Natural killer cell (primary cell): ENCODE results near the gene CEP89. TPM values are rescaled to one million over a fixed set of nuclear protein-coding genes. Genes with fewer than 3 reads are reported as not detected.
A peak's percentile ranks its signal among the peaks of the same experiment; 100 is the strongest.
"Not testable (repeated sequence)": the region's sequence is repeated elsewhere in the genome, so short reads cannot be mapped to it uniquely, and the experiment has no call there.

Source experiments
- ATAC-seq, 3 donors: fragments of 150-1000 bp in 2 of 3; fragments of 200-7000 bp in 1 of 3; cut with Tn5 transposase; 1 replicate in 1 of 3; 2 replicates in 2 of 3; pipeline ENCODE4 v1.10.0; 2021; ENCODE audit warnings: mild to moderate bottlenecking in 2 of 3, moderate library complexity in 2 of 3
- DNase-seq, 2 donors: peaks; one replicate each; pipeline versions ENCODE4 v3.0.0 to v3.0.0-alpha.2; 2013 to 2021; ENCODE audit warnings: mixed read lengths in 1 of 2
- H3K27ac ChIP-seq: one replicate; pipeline ENCODE4 v1.5.1; 2013; ENCODE audit warnings: mild to moderate bottlenecking, low read length
- H3K27me3 ChIP-seq: one replicate; pipeline ENCODE4 v1.6.1; 2013; ENCODE audit warnings: low read length; ENCODE audit not compliant: control insufficient read depth, insufficient read depth
- H3K36me3 ChIP-seq: one replicate; pipeline ENCODE4 v1.6.1; 2013; ENCODE audit warnings: low read length; ENCODE audit not compliant: control insufficient read depth, insufficient read depth
- H3K4me1 ChIP-seq: one replicate; pipeline ENCODE4 v1.6.1; 2013; ENCODE audit warnings: low read length; ENCODE audit not compliant: control insufficient read depth, insufficient read depth
- H3K4me3 ChIP-seq: one replicate; pipeline ENCODE4 v1.5.1; 2013; ENCODE audit warnings: low read length
- H3K9me3 ChIP-seq: one replicate; pipeline ENCODE4 v1.6.1; 2013; ENCODE audit warnings: low read length; ENCODE audit not compliant: control insufficient read depth, insufficient read depth
- H3K27ac Mint-ChIP-seq, 2 donors: one replicate each; pipeline ENCODE4 v1.8.0; 2022; ENCODE audit warnings: mild to moderate bottlenecking in 2 of 2, mixed read lengths in 2 of 2, moderate library complexity in 1 of 2
- H3K27me3 Mint-ChIP-seq, 2 donors: one replicate each; pipeline ENCODE4 v1.8.0; 2022; ENCODE audit warnings: low read depth in 2 of 2, mixed read lengths in 2 of 2
- H3K36me3 Mint-ChIP-seq: one replicate; pipeline ENCODE4 v1.8.0; 2022; ENCODE audit warnings: mixed read lengths
- H3K4me1 Mint-ChIP-seq, 2 donors: one replicate each; pipeline ENCODE4 v1.8.0; 2022; ENCODE audit warnings: mixed read lengths in 2 of 2
- H3K4me3 Mint-ChIP-seq: one replicate; pipeline ENCODE4 v1.8.0; 2022; ENCODE audit warnings: mild to moderate bottlenecking, moderate library complexity, mixed read lengths
- H3K9me3 Mint-ChIP-seq, 2 donors: one replicate each; pipeline ENCODE4 v1.8.0; 2022; ENCODE audit warnings: mixed read lengths in 2 of 2
- CTCF ChIP-seq: fragments of 200-600 bp; IDR thresholded peaks from one replicate; pipeline ENCODE4 v1.8.0; 2022; ENCODE audit warnings: antibody characterized with exemption
- WGBS: methylation state at CpG from one replicate; pipeline ENCODE4 v1.1.7; 2013; ENCODE audit warnings: missing lambda C conversion rate; ENCODE audit not compliant: insufficient coverage; 5-methylcytosine and 5-hydroxymethylcytosine counted together
- intact Hi-C: fragments of 100-400 bp; cut with micrococcal nuclease; formaldehyde crosslinking; loops from one replicate; pipeline ENCODE4 v1.14.2; 2022
- total RNA-seq, 4 donors: library from RNA; stranded (reverse); fragments of 120-200 nt in 1 of 4; gene quantifications; one replicate each; pipeline versions ENCODE4 v1.2.3 to v1.2.4, GENCODE V29; 2013 to 2022

The CEP89 gene
- total RNA-seq, 3 donors from 2014 or later (not counting 1 experiment from before 2014, with no cell fraction given) = 7.6 to 12.0 (median 10.3) TPM

- H3K27me3 ChIP-seq, H3K27ac Mint-ChIP-seq, H3K36me3 ChIP-seq, H3K9me3 ChIP-seq, H3K4me3 ChIP-seq, H3K4me1 ChIP-seq, H3K4me1 Mint-ChIP-seq, ATAC-seq, H3K9me3 Mint-ChIP-seq, H3K4me3 Mint-ChIP-seq, H3K27me3 Mint-ChIP-seq, DNase-seq, H3K36me3 Mint-ChIP-seq, intact Hi-C loops, H3K27ac ChIP-seq: not testable (repeated sequence)
- 91% methylated on average over 15 of the region's 15 CpGs for WGBS
Observed at GRCh38 chr19:33002126-33002865, 30.5 kb upstream of the CEP89 start.

GRCh38 chr19:33000910-33001309, 29.2 kb upstream of the CEP89 start:
- Mint-ChIP-seq H3K36me3 (no peaks in the 10 kb centered on the region), H3K4me1 (peaks cover 5% of the 10 kb centered on the region in 2 donors), H3K9me3 (no peaks in the 10 kb centered on the region), H3K27ac (no peak overlapping the region), H3K4me3 (no peak overlapping the region), H3K27me3 (peaks cover 9 to 17% of the 10 kb centered on the region in 2 donors)
- no peak for TF ChIP-seq CTCF
- ATAC-seq (no peak), DNase-seq (no peak)
- no peak overlapping the region for H3K4me3 ChIP-seq
- no peaks in the 10 kb centered on the region for H3K4me1 ChIP-seq
- intact Hi-C loops = no loop called here
- no peaks in the 10 kb centered on the region for H3K36me3 ChIP-seq
- WGBS = 90% methylated on average over 3 of the region's 4 CpGs
- no peak overlapping the region for H3K27ac ChIP-seq
- H3K27me3 ChIP-seq = no peaks in the 10 kb centered on the region
- H3K9me3 ChIP-seq = no peaks in the 10 kb centered on the region

- H3K9me3 ChIP-seq = no peaks in the 10 kb centered on the region
- 25% methylated on average over 7 of the region's 8 CpGs for WGBS
- DNase-seq (peak in 1 of 2 donors; percentile 37), ATAC-seq (no peak)
- H3K9me3 Mint-ChIP-seq = no peaks in the 10 kb centered on the region
- H3K4me1 ChIP-seq = no peaks in the 10 kb centered on the region
- no peaks in the 10 kb centered on the region for H3K27me3 ChIP-seq
- TF ChIP-seq CTCF = no peak
- intact Hi-C loops = no loop called here
- H3K4me3 ChIP-seq = no peak overlapping the region
- H3K36me3 Mint-ChIP-seq = no peaks in the 10 kb centered on the region
- no peaks in the 10 kb centered on the region for H3K36me3 ChIP-seq
- no peak overlapping the region for H3K27ac ChIP-seq
- H3K4me3 Mint-ChIP-seq = no peak overlapping the region
- peaks cover 5% of the 10 kb centered on the region in 2 donors for H3K4me1 Mint-ChIP-seq
- no peak overlapping the region for H3K27ac Mint-ChIP-seq
- H3K27me3 Mint-ChIP-seq = peaks cover 9 to 17% of the 10 kb centered on the region in 2 donors
Observed at GRCh38 chr19:33000510-33000909, 28.8 kb upstream of the CEP89 start.

GRCh38 chr19:32998722-32999121, 27.0 kb upstream of the CEP89 start:
- H3K4me1 Mint-ChIP-seq = peaks cover 5% of the 10 kb centered on the region in 2 donors
- no peak for TF ChIP-seq CTCF
- H3K36me3 Mint-ChIP-seq = no peaks in the 10 kb centered on the region
- Histone ChIP-seq H3K9me3 (no peaks in the 10 kb centered on the region), H3K36me3 (no peaks in the 10 kb centered on the region), H3K4me3 (no peak overlapping the region), H3K27ac (no peak overlapping the region), H3K4me1 (no peaks in the 10 kb centered on the region), H3K27me3 (no peaks in the 10 kb centered on the region)
- peaks cover 9 to 17% of the 10 kb centered on the region in 2 donors for H3K27me3 Mint-ChIP-seq
- no peak overlapping the region for H3K27ac Mint-ChIP-seq
- H3K9me3 Mint-ChIP-seq = no peaks in the 10 kb centered on the region
- H3K4me3 Mint-ChIP-seq = no peak overlapping the region
- intact Hi-C loops = no loop called here
- no peak for ATAC-seq
- WGBS = 89% methylated on average over 3 of the region's 3 CpGs
- no peak for DNase-seq
